GM23338 (cell line): Measurements from ENCODE around the gene INPP5A. TPM values are rescaled to one million over a fixed set of nuclear protein-coding genes. Genes with fewer than 3 reads are reported as not detected.

ENCODE experiments used
- ATAC-seq: fragments of 200-7000 bp; cut with Tn5 transposase; 3 replicates; pipeline ENCODE4 v1.9.1; 2020
- DNase-seq: peaks from one replicate; pipeline ENCODE4 v3.0.0-alpha.2; 2015; ENCODE audit warnings: low spot score
- H2AFZ ChIP-seq: fragments of 200-600 bp; sonication (generic); 2 replicates; pipeline ENCODE4 v1.8.0; 2016; ENCODE audit warnings: antibody characterized with exemption, mild to moderate bottlenecking, moderate library complexity
- H3F3A ChIP-seq: fragments of 200-600 bp; sonication (generic); replicated peaks from 2 replicates; pipeline ENCODE4 v1.8.0; 2017; ENCODE audit warnings: antibody characterized with exemption, mixed run types, low read depth
- H3K27ac ChIP-seq: fragments of 200-600 bp; sonication (generic); 2 replicates; pipeline ENCODE4 v1.6.1; 2016; ENCODE audit warnings: low read depth
- H3K27me3 ChIP-seq: fragments of 200-600 bp; sonication (generic); 2 replicates; pipeline ENCODE4 v1.8.0; 2016; ENCODE audit warnings: mild to moderate bottlenecking, mixed run types, moderate library complexity; ENCODE audit not compliant: insufficient read depth
- H3K36me3 ChIP-seq: fragments of 200-600 bp; sonication (generic); 2 replicates; pipeline ENCODE4 v1.8.0; 2016; ENCODE audit warnings: mild to moderate bottlenecking; ENCODE audit not compliant: insufficient read depth
- H3K4me1 ChIP-seq: fragments of 200-600 bp; sonication (generic); 2 replicates; pipeline ENCODE4 v1.8.0; 2016; ENCODE audit warnings: mild to moderate bottlenecking, moderate library complexity; ENCODE audit not compliant: insufficient read depth
- H3K4me2 ChIP-seq: fragments of 200-600 bp; sonication (generic); 2 replicates; pipeline ENCODE4 v1.7.1; 2017; ENCODE audit warnings: mixed run types
- H3K4me3 ChIP-seq: fragments of 200-600 bp; sonication (generic); 2 replicates; pipeline ENCODE4 v1.6.1; 2016; ENCODE audit warnings: mixed run types
- H3K79me2 ChIP-seq: fragments of 200-600 bp; sonication (generic); replicated peaks from 2 replicates; pipeline ENCODE4 v1.8.0; 2017; ENCODE audit warnings: mild to moderate bottlenecking; ENCODE audit not compliant: insufficient read depth
- H3K9me2 ChIP-seq: fragments of 200-600 bp; sonication (generic); 2 replicates; pipeline ENCODE4 v1.8.0; 2017; ENCODE audit not compliant: insufficient read depth
- H4K20me1 ChIP-seq: fragments of 200-600 bp; sonication (generic); replicated peaks from 2 replicates; pipeline ENCODE4 v1.8.0; 2017; ENCODE audit warnings: mild to moderate bottlenecking; ENCODE audit not compliant: insufficient read depth
- H3K27ac Mint-ChIP-seq: 2 replicates; pipeline ENCODE4 v1.8.0; 2020; ENCODE audit warnings: inconsistent platforms, mild to moderate bottlenecking, moderate library complexity, mixed read lengths
- H3K27me3 Mint-ChIP-seq: 3 replicates; pipeline ENCODE4 v1.8.0; 2022; ENCODE audit warnings: low read depth, mild to moderate bottlenecking, moderate library complexity, mixed read lengths, inconsistent platforms; ENCODE audit not compliant: insufficient read depth, poor library complexity
- H3K36me3 Mint-ChIP-seq: 3 replicates; pipeline ENCODE4 v1.8.0; 2021; ENCODE audit warnings: low read depth, mild to moderate bottlenecking, inconsistent platforms, moderate library complexity, mixed read lengths
- H3K4me1 Mint-ChIP-seq: 3 replicates; pipeline ENCODE4 v1.8.0; 2020; ENCODE audit warnings: mild to moderate bottlenecking, inconsistent platforms, mixed read lengths
- H3K4me3 Mint-ChIP-seq: 3 replicates; pipeline ENCODE4 v1.8.0; 2021; ENCODE audit warnings: moderate library complexity, mild to moderate bottlenecking, inconsistent platforms, mixed read lengths
- H3K9me3 Mint-ChIP-seq: 3 replicates; pipeline ENCODE4 v1.8.0; 2020; ENCODE audit warnings: moderate library complexity, mild to moderate bottlenecking, inconsistent platforms, mixed read lengths
- CREB1 ChIP-seq: fragments of 250-450 bp; sonication (Bioruptor Pico); IDR thresholded peaks from 2 replicates; pipeline ENCODE4 v1.5.0; 2020; ENCODE audit warnings: low read depth, mild to moderate bottlenecking, moderate library complexity
- POLR2AphosphoS5 ChIP-seq: IDR thresholded peaks from 2 replicates; pipeline ENCODE4 v1.6.1; 2016; ENCODE audit warnings: antibody characterized with exemption, low read depth
- STAT1 ChIP-seq: IDR thresholded peaks from one replicate; pipeline ENCODE4 v1.6.1; 2016; ENCODE audit warnings: antibody characterized with exemption; ENCODE audit not compliant: unreplicated experiment
- polyA plus RNA-seq: library from polyadenylated mRNA; unstranded; fragments of >200 nt; fragmentation: Nextera tagmentation; extraction: Ambion mirVana; gene quantifications from 2 replicates; pipeline ENCODE4 v1.2.1, GENCODE V29; 2016
- total RNA-seq: library from RNA; depleted of rRNA; stranded (reverse); fragments of >200 nt; shearing (Covaris generic); gene quantifications from 2 replicates; pipeline ENCODE4 v1.2.3, GENCODE V29; 2014
- TF ChIP-seq, protein P1 (sequence below): fragments of 250-450 bp; sonication (Bioruptor Pico); IDR thresholded peaks from 2 replicates; pipeline ENCODE4 v1.5.0; 2020; ENCODE audit warnings: mild to moderate bottlenecking, moderate library complexity

Gene INPP5A
- total and polyA plus RNA-seq, 2 experiments from 2014 or later = 5.9 to 40.6 TPM

GRCh38 chr10:132664407-132664806, 126.8 kb downstream of the INPP5A start:
- Histone ChIP-seq H3K27me3 (no peaks in the 10 kb centered on the region), H4K20me1 (no peaks in the 10 kb centered on the region), H3K36me3 (no peaks in the 10 kb centered on the region; the same call in 1 of the 2 replicates), H3K79me2 (no peaks in the 10 kb centered on the region), H3K4me1 (no peaks in the 10 kb centered on the region), H3K9me2 (no peaks in the 10 kb centered on the region), H3K4me2 (no peak overlapping the region), H3K4me3 (no peak overlapping the region), H3F3A (no peaks in the 10 kb centered on the region), H3K27ac (no peak overlapping the region), H2AFZ (no peak overlapping the region)
- H3K9me3 Mint-ChIP-seq = no peaks in the 10 kb centered on the region
- H3K27ac Mint-ChIP-seq = no peak overlapping the region
- TF ChIP-seq CREB1 (CRISPR knock-in tag) = no peak
- TF ChIP-seq, protein P1, sequence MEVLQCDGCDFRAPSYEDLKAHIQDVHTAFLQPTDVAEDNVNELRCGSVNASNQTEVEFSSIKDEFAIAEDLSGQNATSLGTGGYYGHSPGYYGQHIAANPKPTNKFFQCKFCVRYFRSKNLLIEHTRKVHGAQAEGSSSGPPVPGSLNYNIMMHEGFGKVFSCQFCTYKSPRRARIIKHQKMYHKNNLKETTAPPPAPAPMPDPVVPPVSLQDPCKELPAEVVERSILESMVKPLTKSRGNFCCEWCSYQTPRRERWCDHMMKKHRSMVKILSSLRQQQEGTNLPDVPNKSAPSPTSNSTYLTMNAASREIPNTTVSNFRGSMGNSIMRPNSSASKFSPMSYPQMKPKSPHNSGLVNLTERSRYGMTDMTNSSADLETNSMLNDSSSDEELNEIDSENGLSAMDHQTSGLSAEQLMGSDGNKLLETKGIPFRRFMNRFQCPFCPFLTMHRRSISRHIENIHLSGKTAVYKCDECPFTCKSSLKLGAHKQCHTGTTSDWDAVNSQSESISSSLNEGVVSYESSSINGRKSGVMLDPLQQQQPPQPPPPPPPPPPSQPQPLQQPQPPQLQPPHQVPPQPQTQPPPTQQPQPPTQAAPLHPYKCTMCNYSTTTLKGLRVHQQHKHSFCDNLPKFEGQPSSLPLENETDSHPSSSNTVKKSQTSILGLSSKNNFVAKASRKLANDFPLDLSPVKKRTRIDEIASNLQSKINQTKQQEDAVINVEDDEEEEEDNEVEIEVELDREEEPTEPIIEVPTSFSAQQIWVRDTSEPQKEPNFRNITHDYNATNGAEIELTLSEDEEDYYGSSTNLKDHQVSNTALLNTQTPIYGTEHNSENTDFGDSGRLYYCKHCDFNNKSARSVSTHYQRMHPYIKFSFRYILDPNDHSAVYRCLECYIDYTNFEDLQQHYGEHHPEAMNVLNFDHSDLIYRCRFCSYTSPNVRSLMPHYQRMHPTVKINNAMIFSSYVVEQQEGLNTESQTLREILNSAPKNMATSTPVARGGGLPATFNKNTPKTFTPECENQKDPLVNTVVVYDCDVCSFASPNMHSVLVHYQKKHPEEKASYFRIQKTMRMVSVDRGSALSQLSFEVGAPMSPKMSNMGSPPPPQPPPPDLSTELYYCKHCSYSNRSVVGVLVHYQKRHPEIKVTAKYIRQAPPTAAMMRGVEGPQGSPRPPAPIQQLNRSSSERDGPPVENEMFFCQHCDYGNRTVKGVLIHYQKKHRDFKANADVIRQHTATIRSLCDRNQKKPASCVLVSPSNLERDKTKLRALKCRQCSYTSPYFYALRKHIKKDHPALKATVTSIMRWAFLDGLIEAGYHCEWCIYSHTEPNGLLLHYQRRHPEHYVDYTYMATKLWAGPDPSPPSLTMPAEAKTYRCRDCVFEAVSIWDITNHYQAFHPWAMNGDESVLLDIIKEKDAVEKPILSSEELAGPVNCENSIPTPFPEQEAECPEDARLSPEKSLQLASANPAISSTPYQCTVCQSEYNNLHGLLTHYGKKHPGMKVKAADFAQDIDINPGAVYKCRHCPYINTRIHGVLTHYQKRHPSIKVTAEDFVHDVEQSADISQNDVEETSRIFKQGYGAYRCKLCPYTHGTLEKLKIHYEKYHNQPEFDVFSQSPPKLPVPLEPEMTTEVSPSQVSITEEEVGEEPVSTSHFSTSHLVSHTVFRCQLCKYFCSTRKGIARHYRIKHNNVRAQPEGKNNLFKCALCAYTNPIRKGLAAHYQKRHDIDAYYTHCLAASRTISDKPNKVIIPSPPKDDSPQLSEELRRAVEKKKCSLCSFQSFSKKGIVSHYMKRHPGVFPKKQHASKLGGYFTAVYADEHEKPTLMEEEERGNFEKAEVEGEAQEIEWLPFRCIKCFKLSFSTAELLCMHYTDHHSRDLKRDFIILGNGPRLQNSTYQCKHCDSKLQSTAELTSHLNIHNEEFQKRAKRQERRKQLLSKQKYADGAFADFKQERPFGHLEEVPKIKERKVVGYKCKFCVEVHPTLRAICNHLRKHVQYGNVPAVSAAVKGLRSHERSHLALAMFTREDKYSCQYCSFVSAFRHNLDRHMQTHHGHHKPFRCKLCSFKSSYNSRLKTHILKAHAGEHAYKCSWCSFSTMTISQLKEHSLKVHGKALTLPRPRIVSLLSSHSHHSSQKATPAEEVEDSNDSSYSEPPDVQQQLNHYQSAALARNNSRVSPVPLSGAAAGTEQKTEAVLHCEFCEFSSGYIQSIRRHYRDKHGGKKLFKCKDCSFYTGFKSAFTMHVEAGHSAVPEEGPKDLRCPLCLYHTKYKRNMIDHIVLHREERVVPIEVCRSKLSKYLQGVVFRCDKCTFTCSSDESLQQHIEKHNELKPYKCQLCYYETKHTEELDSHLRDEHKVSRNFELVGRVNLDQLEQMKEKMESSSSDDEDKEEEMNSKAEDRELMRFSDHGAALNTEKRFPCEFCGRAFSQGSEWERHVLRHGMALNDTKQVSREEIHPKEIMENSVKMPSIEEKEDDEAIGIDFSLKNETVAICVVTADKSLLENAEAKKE (CRISPR knock-in tag) = no peak
- no peak for TF ChIP-seq STAT1
- H3K36me3 Mint-ChIP-seq = no peaks in the 10 kb centered on the region
- ATAC-seq (no peak), DNase-seq (no peak)
- H3K27me3 Mint-ChIP-seq = peaks cover 1% of the 10 kb centered on the region
- no peaks in the 10 kb centered on the region for H3K4me1 Mint-ChIP-seq
- H3K4me3 Mint-ChIP-seq = no peak overlapping the region

- Histone ChIP-seq H2AFZ (no peak overlapping the region), H3K4me3 (no peak overlapping the region), H3K4me1 (no peaks in the 10 kb centered on the region), H3K36me3 (no peaks in the 10 kb centered on the region; the same call in 1 of the 2 replicates), H3K27ac (no peak overlapping the region), H3K27me3 (no peaks in the 10 kb centered on the region), H3K9me2 (no peaks in the 10 kb centered on the region), H3F3A (no peaks in the 10 kb centered on the region), H3K4me2 (no peak overlapping the region), H3K79me2 (no peaks in the 10 kb centered on the region), H4K20me1 (no peaks in the 10 kb centered on the region)
- H3K27me3 Mint-ChIP-seq = peaks cover under 1% of the 10 kb centered on the region
- no peaks in the 10 kb centered on the region for H3K36me3 Mint-ChIP-seq
- no peak overlapping the region for H3K27ac Mint-ChIP-seq
- H3K4me1 Mint-ChIP-seq = no peaks in the 10 kb centered on the region
- no peak for ATAC-seq
- H3K9me3 Mint-ChIP-seq = no peaks in the 10 kb centered on the region
- no peak overlapping the region for H3K4me3 Mint-ChIP-seq
- DNase-seq = no peak
- TF ChIP-seq POLR2AphosphoS5 (no peak), STAT1 (no peak)
- TF ChIP-seq, protein P1 (CRISPR knock-in tag) = no peak
These were observed 127.3 kb downstream of the INPP5A start for GRCh38 chr10:132664883-132665282.
